Esophagus squamous epithelium (tissue), 4 donors: Measurements from ENCODE around the gene CAPN2.

Experiments used
- CTCF ChIP-seq, 6 experiments: fragments of 450-650 bp in 4 of 6; fragments of 200-600 bp in 2 of 6; sonication (generic) in 2 of 6; IDR thresholded peaks; one replicate each; pipeline ENCODE4 v1.5.1; 2016 to 2019; ENCODE audit warnings: antibody characterized with exemption in 6 of 6, mild to moderate bottlenecking in 4 of 6, moderate library complexity in 4 of 6
- POLR2A ChIP-seq, 4 donors: fragments of 450-650 bp; IDR thresholded peaks; one replicate each; pipeline ENCODE4 v1.6.1; 2017; ENCODE audit warnings: antibody characterized with exemption in 4 of 4, mild to moderate bottlenecking in 4 of 4, moderate library complexity in 3 of 4

DNA sequence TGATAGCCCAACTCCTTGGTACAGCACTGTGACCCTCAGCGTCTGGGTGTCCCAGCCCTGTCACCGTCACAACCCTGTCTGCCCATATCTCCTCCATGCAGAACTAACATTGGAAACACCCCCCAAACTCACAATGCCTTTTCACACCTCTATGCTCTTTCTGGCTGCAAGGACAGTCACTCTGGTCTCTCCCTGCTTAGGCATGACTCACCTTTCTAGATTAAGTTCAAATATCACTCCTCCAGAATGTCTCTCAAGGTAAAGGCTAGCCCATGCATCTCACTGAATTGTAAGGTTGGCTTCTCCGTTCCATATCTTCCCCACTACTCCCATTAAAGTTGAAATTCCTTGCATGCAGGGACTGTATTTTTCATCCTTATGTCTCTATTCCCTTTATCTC lies 29.8 kb upstream of the CAPN2 start:
- TF ChIP-seq CTCF (IDR thresholded peaks at IDR 0.05) (no peak), POLR2A (IDR thresholded peaks at IDR 0.05) (no peak)
